ENCODE data around the gene SF3B3. TPM values are rescaled to one million over a fixed set of nuclear protein-coding genes. Genes with fewer than 3 reads are reported as not detected.

SF3B3 gene
- total RNA-seq, 1 experiment from 2014 or later = 253 TPM

DNA sequence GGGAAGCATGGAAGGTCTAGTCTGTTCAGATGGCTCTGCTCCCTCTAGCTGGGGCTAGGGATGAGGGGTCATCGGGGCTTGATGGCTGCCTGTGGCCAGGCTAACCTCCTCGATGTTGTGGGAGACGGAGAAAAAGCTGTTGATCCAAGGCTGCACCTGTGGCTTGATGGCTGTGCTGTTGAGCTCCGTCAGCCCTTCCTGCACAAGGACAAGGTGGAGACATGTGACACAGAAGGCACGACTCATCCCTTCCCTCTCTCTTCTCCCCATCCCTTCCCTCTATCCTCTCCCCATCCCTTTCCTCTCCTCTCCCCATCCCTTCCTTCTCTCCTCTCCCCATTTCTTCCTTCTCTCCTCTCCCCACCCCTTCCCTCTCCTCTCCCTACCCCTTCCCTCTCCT lies 41.0 kb upstream of the SF3B3 start:
- H3K27ac ChIP-seq (ENCODE audit: low read length) = no peak overlapping the region
- no TSS peak for BruUV-seq (replicated peaks)
- ChIA-PET POLR2A (no interaction called here), CTCF (no interaction called here)
- ATAC-seq (peak; percentile 33; the same call in 1 of the 2 replicates), DNase-seq (ENCODE audit: low read depth, low spot score) (no peak)
- H3K4me1 ChIP-seq (ENCODE audit: control insufficient read depth, insufficient read depth, low read length) = no peaks in the 10 kb centered on the region
- no peaks in the 10 kb centered on the region for H3K36me3 ChIP-seq (ENCODE audit: control insufficient read depth, insufficient read depth, low read length)
- in situ Hi-C loops (cut with HindIII; ENCODE audit: low pct_unique_long_range_greater_than_20kb, low sequenced_read_pairs) = no loop called here
- intact Hi-C loops (cut with micrococcal nuclease; ENCODE audit: unreplicated experiment) = no loop called here
- H3K4me3 ChIP-seq (ENCODE audit: low read depth in 2 of 2, low read length in 2 of 2) = no peak overlapping the region
- H3K27me3 ChIP-seq (ENCODE audit: control insufficient read depth, insufficient read depth, low read length) = no peaks in the 10 kb centered on the region
- TF ChIP-seq, protein P1, sequence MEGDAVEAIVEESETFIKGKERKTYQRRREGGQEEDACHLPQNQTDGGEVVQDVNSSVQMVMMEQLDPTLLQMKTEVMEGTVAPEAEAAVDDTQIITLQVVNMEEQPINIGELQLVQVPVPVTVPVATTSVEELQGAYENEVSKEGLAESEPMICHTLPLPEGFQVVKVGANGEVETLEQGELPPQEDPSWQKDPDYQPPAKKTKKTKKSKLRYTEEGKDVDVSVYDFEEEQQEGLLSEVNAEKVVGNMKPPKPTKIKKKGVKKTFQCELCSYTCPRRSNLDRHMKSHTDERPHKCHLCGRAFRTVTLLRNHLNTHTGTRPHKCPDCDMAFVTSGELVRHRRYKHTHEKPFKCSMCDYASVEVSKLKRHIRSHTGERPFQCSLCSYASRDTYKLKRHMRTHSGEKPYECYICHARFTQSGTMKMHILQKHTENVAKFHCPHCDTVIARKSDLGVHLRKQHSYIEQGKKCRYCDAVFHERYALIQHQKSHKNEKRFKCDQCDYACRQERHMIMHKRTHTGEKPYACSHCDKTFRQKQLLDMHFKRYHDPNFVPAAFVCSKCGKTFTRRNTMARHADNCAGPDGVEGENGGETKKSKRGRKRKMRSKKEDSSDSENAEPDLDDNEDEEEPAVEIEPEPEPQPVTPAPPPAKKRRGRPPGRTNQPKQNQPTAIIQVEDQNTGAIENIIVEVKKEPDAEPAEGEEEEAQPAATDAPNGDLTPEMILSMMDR (IDR thresholded peaks at IDR 0.05) = no peak
- H3K9me3 ChIP-seq (ENCODE audit: control insufficient read depth, insufficient read depth, low read depth, low read length) = no peaks in the 10 kb centered on the region

GRCh38 chr16:70483426-70483825 lies 40.2 kb upstream of the SF3B3 start:
- CTCF ChIA-PET = interaction anchor here (0.8 kb wide), 1 partner anchor 51 kb away, joined by 13 read pairs; no protein-coding TSS in a partner anchor
- in situ Hi-C loops (cut with HindIII; ENCODE audit: low pct_unique_long_range_greater_than_20kb, low sequenced_read_pairs) (no loop called here), intact Hi-C loops (cut with micrococcal nuclease; ENCODE audit: unreplicated experiment) (no loop called here)
- H3K36me3 ChIP-seq (ENCODE audit: control insufficient read depth, insufficient read depth, low read length) = no peaks in the 10 kb centered on the region
- no peak overlapping the region for H3K27ac ChIP-seq (ENCODE audit: low read length)
- H3K4me3 ChIP-seq (ENCODE audit: low read depth in 2 of 2, low read length in 2 of 2) = no peak overlapping the region
- ATAC-seq (no peak), DNase-seq (ENCODE audit: low read depth, low spot score) (no peak)
- no peaks in the 10 kb centered on the region for H3K4me1 ChIP-seq (ENCODE audit: control insufficient read depth, insufficient read depth, low read length)
- H3K27me3 ChIP-seq (ENCODE audit: control insufficient read depth, insufficient read depth, low read length) = no peaks in the 10 kb centered on the region
- POLR2A ChIA-PET = interaction anchor here (0.7 kb wide), 1 partner anchor 102 kb away, joined by 5 read pairs; no protein-coding TSS in a partner anchor
- TF ChIP-seq, protein P1 (IDR thresholded peaks at IDR 0.05) = no peak
- no peak for TF ChIP-seq SIN3A (IDR thresholded peaks at IDR 0.05; ENCODE audit: borderline replicate concordance, insufficient read depth, low read depth, low read length)
- TF ChIP-seq, protein P2, sequence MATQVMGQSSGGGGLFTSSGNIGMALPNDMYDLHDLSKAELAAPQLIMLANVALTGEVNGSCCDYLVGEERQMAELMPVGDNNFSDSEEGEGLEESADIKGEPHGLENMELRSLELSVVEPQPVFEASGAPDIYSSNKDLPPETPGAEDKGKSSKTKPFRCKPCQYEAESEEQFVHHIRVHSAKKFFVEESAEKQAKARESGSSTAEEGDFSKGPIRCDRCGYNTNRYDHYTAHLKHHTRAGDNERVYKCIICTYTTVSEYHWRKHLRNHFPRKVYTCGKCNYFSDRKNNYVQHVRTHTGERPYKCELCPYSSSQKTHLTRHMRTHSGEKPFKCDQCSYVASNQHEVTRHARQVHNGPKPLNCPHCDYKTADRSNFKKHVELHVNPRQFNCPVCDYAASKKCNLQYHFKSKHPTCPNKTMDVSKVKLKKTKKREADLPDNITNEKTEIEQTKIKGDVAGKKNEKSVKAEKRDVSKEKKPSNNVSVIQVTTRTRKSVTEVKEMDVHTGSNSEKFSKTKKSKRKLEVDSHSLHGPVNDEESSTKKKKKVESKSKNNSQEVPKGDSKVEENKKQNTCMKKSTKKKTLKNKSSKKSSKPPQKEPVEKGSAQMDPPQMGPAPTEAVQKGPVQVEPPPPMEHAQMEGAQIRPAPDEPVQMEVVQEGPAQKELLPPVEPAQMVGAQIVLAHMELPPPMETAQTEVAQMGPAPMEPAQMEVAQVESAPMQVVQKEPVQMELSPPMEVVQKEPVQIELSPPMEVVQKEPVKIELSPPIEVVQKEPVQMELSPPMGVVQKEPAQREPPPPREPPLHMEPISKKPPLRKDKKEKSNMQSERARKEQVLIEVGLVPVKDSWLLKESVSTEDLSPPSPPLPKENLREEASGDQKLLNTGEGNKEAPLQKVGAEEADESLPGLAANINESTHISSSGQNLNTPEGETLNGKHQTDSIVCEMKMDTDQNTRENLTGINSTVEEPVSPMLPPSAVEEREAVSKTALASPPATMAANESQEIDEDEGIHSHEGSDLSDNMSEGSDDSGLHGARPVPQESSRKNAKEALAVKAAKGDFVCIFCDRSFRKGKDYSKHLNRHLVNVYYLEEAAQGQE (IDR thresholded peaks at IDR 0.05; ENCODE audit: insufficient read depth in 1 of 2, low read depth in 2 of 2, low read length in 1 of 2) = no peak
- H3K9me3 ChIP-seq (ENCODE audit: control insufficient read depth, insufficient read depth, low read depth, low read length) = no peaks in the 10 kb centered on the region
- no TSS peak for BruUV-seq (replicated peaks)

DNA sequence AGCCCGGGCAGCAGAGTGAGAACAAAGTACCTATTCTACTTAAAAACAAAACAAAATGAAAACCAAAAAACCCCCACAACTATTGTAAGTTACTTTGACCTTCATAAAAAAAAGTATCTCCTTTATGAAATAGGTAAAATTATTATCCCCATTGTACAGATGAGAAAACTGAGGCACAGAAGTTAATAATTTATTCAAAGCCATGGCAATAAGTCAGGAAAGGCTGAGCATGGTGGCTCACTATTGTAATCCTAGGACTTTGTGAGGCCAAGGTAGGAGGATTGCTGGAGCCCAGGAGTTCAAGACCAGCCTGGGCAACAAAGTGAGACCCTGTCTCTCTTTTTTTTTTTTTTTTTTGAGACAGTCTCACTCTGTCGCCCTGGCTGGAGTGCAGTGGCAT lies 38.7 kb upstream of the SF3B3 start:
- intact Hi-C loops (cut with micrococcal nuclease; ENCODE audit: unreplicated experiment) = no loop called here
- TF ChIP-seq, protein P2 (IDR thresholded peaks at IDR 0.05; ENCODE audit: insufficient read depth in 1 of 2, low read depth in 2 of 2, low read length in 1 of 2) = no peak
- TF ChIP-seq POLR2AphosphoS5 (IDR thresholded peaks at IDR 0.05; ENCODE audit: low read depth, low read length) = no peak
- TF ChIP-seq, protein P1 (IDR thresholded peaks at IDR 0.05) = no peak
- no peak for TF ChIP-seq TCF7L2 (IDR thresholded peaks at IDR 0.05; ENCODE audit: low read depth, low read length)
- no peak for TF ChIP-seq SIN3A (IDR thresholded peaks at IDR 0.05; ENCODE audit: borderline replicate concordance, insufficient read depth, low read depth, low read length)
- ChIA-PET POLR2A (no interaction called here), CTCF (no interaction called here)
- in situ Hi-C loops (cut with HindIII; ENCODE audit: low pct_unique_long_range_greater_than_20kb, low sequenced_read_pairs) = no loop called here
- Histone ChIP-seq H3K27me3 (ENCODE audit: control insufficient read depth, insufficient read depth, low read length) (no peaks in the 10 kb centered on the region), H3K36me3 (ENCODE audit: control insufficient read depth, insufficient read depth, low read length) (no peaks in the 10 kb centered on the region), H3K4me3 (ENCODE audit: low read depth in 2 of 2, low read length in 2 of 2) (no peak overlapping the region), H3K4me1 (ENCODE audit: control insufficient read depth, insufficient read depth, low read length) (no peaks in the 10 kb centered on the region), H3K27ac (ENCODE audit: low read length) (no peak overlapping the region), H3K9me3 (ENCODE audit: control insufficient read depth, insufficient read depth, low read depth, low read length) (no peaks in the 10 kb centered on the region)
- ATAC-seq (no peak), DNase-seq (ENCODE audit: low read depth, low spot score) (no peak)
- BruUV-seq (replicated peaks) = no TSS peak
